NCI-H1436 (cell line): Measurements from ENCODE around the gene IL18BP.

Source experiments
- DNase-seq: peaks from one replicate; lab custom pipeline; 2025; lab: John Stamatoyannopoulos, UW

IL18BP gene

DNA sequence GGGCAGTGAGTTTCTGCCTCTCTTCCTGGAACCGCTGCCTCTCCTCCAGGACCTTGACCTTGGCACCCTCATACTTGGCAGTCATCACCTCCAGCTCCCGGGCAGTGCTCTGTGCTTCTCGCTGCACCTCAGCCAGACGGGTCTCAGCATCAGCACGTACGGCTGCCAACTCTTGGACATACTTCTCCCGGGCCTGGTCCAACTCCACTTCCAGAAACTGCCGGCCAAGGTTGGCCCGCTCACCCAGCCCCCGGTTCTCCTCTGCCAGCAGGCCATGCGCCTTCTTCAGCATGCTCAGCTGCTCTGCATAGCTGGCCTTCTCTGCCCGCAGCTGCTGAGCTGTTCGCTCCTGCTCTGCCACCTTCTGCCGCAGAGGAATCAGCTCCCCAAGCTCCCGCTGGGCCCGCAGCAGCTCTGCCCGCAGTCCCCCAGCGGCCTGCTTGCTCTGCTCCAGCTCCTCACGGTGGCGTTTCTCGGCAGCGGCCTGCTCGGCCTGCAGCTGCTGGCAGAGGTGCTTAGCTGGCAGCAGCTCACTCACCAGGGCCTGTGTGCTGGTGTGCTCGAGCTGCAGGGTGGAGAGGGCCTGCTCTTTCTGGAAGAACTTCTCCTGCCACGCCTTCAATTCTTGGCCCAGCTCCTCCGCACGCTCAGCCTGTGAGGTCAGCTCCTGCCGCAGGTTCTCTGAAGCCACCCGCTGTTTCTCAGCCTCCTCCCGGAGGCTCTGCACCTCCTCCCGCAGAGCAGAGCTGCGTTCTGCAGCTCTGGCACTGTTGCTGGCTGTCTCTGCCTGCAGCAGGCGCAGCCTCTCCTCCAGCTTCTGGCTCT is 14.4 kb downstream of the IL18BP start:
- no peak for DNase-seq

DNA sequence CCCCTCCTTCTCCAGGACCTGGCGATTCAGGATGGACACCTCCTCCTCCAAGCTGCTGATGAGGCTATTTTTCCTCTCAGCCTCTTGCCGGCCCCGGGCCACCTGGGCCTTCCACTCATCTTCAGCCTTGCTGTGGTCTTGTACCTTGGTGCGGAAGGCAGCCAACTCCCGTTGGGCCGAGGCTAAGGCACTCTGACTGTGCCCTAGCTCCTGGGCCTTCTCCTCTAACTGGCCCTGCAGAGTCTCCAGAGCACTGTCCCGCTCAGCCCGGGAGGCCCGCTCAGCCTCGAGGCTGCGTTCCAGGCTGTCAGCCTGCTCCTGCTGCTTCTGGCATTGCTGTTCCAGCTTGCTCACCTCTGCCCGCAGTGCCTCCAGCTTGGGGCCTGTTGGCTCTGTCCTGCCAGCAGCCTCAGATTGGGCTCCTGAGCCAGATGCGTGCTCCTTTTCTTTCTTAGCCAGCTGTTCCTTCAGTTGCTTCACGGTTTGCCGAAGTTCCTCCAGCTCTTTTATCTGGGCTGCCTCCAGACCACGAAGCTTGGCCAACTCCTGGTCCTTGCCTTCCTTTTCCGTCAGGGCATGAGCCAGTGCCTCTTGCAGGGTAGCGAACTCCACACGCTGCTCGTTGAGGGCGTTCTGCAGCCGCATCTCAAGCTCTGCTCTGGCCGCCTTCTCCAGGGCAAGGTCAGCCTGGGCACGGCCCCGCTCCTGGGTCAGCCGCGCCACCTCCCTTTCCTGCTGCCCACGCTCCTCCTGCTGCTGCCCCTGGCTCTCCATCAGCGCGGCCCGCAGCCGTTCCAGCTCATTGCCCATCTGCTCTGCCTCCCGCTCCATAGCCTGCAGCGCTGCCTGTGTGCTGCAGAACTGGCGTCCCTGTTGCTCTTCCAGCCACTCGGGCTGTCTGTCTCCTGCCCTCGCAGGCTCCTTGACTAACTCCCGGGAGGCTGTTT is 15.3 kb downstream of the IL18BP start:
- DNase-seq, result no peak

DNA sequence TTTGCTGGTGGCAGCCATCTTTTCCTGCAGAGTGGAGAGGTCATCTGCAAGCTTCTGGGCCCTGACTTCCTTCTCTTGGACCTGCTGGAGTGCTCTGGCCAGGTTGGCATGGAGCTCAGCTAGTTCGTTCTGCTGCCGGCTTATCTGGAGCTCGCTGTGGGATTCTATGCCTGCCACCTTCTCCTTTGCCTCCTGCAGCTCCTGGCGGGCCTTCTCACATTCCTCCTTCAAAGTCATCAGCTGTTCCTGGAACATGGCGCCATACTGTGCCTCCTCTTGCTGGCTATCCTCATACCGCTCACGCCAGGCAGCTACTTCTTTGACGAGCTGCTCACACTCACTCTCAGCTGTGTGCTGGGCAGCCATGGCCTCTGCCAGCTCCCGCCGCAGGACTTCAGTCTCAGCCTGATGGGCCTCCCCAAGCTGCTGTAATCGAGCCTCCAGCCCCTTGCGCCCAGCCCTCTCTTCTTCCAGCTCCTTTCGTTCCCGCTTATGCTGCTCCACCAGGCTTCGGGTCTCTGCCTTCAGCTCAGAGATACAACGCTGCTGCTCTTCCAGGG is 16.1 kb downstream of the IL18BP start:
- no peak for DNase-seq

DNA sequence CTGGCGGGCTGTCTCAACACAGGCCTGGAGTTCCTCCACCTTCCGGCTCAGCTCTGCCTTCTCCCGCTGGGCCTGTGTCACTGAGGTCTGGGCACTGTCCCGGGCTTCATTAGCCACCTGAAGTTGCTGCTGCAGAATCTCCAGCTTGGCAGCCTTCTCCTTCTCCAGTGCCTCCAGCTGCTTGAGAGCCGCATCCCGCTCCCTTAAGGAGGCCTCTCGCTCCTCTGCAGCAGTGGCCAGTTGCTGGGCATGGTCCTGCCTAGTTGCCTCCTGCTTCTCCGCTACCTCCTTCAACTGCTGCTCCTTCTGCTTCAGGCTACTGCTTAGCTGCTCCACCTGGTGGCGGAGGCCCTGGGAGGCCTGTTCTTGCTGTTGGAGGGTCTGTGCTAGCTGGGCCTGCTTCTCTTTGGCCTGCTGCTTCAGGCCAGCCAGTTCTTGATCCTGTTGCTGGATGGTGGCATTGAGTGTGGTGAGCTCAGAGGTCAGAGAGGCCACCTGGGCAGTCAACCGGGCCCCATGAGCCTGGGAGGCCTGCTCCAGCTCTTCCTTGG is 16.9 kb downstream of the IL18BP start:
- no peak for DNase-seq

DNA sequence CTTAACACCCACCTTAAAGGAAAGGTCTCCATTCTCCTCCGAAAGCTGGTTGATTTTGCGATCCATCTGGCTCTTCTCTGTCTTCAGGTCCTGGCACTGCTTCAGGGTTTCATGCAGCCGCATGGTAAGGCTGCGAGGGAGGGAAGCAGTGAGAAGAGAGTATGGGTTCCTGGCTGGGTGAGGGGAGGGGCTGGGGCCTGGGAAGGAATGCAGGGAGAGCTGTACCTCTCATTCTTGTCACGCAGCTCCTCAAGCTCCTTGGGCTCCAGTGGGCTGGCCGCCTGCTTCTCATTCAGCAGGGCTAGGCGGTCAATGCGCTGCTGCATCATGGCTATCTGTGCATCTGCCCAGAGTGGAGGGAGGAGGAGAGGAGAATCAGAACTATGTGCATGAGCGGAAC is 19.5 kb downstream of the IL18BP start:
- no peak for DNase-seq

DNA sequence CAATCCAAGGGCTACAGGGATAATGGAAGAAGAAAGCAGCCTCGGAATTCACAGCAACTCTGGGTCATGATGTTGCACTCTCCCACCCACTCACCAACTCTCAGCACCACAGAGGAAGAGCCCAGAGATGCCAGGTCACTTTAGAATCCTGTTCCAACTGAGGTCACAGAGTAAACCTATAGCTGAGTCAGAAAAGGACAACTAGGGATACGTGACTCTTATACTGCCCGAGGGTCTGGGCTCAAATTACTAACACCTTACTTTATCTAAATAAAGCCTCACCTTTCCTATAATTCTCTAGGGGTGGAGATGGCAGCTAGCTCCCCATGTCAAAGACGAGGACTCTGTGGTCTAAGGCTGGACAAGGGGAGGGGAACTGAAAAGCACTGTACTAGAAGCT is 24.6 kb downstream of the IL18BP start:
- no peak for DNase-seq

DNA sequence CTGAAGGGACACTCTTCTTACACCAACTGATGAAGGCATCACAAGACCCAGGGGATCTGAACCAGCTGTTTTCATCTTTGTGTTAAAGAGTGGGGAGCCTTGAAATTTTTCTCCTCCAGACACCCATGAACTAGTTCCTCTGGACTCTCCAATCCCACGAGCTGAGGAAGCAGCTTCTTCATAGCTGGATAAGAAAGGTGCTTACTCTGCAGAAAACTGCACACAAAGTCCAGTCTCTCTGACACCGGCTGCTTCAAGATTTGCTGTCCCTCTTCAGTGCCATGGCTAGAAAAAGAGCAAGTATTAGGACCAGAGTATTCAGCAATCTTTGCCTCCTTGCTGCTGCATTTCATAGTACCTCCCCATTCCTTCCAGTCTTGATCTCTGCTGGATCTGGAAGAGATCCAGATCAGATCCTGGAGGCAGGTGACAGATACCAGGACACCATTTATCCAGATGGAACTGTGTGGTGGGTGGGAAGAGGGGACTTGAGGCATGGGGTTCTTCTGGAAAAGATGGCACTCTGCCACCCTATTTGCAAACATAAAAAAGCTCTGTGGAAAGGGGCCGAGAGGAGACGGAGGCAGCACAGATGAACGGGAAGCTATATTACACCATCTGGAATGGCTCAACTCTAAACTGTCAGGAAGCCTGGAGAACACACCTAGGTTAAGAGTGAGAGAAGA is 25.5 kb downstream of the IL18BP start:
- DNase-seq, result no peak

DNA sequence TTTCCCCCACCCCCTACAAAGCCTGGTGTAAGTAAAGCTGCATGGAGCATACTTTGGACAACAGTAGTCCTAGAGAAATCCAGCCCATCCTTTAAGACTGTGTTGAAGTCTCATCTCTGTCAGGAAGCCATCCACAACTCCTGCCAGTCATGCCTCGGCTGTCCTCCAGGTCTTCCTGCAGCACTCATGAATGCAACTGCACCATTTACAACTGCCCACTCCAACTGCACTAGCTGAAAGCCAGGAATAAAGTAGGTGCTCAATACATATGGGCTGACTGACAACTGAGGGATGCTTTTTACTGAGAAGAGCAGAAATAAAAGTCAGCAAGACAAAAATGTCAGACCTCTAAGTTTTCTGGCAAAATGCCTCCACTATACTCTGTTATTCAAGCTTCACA is 27.4 kb downstream of the IL18BP start:
- no peak for DNase-seq

DNA sequence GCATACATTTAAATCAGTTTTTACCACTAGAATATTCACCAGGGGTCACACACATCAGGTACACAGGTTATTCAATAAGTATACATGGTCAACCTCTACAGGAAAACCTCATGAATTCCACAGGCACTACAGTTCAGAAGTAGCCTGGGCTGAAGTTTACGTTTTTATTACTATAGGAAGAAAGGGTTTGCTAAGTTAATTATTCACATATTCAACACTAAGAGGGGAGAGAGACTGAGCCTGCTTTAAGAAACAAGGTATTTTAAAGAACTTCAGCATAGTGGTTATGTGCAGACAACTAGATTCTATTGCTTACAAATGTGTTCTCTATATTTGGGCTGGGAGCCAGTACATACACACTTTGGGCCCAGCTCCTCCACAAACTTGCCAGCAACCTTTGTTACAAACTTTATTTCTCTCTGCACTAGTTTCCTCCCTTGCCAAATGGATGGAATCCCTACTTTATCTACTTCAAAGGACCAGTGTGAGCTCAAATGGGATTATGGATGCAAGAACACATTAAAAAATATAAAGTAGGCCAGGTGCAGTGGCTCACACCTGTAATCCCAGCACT is 31.9 kb downstream of the IL18BP start:
- no peak for DNase-seq

DNA sequence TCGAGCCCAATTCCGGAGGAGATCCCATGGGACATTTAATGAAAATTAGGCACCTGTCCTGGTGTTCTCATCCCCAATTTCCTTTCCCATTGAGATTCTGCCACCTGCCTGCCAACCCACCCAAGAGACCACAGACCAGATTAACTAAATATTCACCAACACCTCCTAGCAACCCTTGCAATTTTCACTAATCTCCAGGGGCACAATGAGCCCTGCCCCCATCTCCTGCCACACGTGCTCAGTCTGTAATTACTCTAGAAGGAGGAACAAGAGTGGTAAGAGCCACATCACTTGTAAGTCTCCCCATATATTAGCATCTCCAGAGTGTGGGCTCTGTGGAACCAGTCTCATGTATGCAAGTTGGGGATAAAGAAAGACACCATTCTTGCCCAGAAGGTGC is 38.0 kb downstream of the IL18BP start:
- DNase-seq, result peak; percentile 75

DNA sequence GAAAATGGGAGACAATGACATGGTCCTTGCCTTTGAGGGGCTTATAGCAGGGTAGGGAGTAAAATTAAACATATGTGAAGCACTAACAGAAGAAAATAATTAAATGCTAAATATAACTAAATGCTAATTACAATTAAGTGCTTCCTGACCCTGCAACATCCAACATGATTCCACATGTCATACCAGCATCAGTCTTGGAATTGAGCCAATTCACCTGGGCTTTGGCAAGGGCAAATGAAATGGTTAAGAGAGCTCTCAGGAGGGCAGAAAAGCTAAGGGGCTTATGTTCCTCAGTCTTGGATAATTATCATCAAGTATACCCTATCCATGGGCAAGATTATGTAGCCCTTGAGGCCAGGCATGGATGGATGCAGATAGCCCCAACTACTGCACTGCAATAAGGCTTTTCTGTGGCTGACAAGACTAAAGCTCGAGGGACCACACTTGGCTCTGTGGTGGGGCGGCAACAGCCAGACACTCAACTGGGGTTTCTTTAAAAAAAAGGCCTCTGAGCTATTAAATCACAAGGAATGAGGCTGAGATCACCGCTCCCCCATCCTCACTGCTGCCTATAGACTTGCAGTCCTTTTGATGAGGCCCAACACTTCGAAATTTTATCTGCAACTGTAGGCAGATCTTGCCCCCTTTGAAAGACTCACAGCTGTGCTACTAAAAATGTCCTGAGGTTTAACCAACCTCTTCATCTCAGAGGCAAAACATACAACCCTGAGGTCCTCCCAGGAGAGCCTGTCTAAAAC is 39.0 kb downstream of the IL18BP start:
- peak; percentile 65 for DNase-seq

DNA sequence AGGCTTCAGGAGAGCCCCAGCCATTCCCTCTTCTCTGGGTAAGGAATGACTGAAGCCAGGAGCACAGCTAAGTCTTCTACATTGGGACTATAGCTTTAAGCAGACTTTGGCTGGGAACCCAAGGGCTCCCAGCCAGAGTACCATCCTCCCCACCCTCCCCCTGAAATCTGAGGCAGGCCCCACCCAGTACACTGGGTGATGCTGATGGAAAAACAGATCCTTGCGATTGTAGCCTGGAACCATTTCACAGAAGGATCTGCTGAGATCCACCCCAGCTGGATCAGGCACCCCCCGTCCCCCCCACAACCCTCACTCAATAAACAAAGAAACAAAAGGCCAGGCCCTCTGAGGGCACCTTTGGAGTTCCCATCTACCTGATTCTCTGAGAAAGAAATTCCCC is 39.8 kb downstream of the IL18BP start:
- DNase-seq, result no peak

DNA sequence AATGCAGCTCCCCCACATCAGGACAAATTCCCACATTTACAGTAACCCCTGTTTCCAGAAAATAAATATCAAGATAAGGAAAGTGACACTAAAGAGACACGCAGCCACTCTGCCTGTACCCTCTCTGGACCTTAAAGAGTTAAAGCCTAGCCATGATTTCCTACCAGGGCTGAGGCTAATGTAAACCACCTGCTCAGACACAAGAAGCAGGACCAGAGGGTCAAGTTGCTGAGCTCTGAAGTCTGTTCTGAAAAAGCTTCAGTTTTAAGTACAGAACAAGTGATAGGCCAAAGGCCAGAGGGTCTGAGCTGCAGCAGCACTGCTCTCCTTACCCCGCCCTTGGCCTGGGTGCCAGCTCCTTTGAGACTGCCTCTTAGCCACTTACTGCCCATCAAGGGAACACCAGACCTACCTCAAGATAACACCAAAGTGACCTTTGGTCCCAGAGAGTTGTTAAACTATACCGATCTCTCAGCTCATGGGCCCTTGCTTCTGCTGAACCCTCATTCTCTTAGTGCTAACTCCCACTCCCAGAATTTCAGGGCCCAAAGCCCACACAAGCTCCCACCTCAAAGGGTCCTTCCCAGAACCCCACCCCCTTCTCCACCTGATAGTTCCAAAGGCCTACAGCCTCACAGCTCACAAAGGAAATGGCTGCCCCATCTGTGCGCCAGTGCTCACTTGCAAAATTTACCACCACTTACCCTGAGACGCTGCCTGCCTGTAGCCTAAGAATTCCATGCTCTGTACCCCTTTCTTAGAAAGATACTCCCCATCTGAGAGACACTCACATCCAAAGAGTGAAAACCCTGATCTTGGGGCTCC is 40.5 kb downstream of the IL18BP start:
- no peak for DNase-seq

DNA sequence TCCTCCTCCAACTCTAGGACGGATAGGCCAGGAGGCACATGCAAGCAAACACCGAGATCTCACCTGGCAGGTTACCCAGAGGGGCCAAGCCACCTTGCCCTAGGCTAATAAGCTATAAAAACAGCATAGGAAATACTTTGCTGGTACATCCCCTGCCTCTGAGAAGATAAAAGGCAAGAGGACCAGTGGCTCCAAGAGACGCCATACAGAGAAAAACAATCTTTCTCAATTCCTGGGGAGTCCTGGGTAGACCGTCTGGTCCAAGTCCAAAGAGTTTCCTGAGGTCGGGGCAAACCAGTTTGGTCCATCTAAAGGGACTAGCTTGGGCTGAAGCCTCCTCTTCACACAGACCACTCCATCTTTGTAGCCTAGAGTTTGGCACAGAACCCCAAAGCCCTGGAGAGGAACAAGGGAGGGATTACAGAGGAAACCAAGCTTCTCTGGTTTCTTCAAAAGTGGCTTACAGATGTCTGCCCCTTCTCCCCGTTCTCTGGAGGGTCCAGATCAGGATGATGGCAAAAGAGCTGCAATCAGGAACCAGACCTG is 41.2 kb downstream of the IL18BP start:
- DNase-seq, result no peak

DNA sequence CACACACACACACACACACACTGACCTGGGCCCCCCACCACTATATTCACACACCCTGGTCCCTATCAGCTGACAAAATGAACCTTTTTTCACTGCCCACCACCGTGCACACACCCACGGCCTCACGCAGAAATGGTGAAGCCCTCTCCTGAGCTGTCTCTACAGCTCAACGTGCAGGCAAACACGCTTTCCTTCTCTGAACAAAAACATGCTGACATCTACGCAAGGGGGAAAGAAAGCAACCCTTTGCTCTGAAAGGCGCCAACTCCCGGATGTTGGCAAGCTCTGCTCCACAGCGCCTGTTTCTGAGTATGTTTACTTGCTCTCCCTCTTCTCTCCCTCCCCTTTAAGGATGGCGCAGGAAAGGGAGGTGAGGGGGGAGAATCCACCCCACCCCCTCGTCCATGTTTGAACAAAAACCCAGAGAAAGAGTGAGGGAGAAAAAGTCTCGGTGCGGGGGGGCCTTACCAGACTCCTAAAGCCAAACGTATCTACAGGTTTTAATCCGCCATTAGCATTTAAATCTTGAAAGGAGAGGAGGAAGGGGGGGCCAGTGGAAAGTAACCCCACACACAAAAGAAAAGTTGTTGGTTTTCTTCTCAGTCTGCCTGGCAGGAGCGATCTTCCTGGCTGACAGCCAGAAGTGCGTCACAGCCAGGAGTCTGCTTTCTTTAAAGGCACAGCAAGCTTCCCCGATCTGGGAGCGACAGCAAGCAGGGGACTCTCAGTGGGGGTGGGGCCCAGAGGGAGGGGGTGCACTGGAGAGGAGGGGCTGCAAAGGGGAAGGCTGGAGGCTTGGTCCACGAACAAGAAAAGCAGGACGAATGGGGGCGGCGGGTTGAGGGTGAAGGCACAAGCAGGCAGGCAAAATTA is 42.0 kb downstream of the IL18BP start:
- peak; percentile 84 for DNase-seq

DNA sequence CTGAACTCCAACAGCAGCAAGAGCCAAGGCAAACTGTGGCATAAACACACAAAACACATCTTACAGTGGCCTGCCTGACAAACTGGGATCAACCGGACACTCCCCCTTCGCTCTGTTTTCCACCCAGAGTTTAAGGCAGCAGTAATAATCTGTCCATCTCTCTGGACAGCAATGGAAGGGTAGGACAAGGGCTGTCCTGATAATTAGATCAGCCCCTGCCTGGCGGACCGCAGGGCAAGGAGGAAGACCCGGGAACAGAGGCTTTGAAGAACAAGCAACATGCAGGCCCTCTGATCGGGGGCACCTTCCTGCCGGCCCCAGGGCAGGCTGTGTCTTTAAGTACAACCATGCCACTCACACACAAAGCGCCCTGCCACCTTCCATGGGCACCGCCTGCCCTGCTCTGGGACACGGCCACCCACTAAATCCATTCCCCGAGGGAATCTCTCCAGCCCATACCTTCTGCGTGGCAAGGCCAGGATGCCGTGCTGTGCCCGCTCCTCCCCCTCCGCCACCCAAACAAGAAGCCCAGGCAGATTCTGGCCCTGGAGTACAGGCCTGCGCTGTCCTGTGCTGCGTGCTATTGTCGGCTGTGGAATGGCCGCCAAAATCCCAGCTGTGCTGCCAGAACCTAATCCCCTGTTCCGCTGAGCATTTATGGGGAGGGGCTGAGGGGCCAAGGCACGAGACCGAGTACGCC is 42.8 kb downstream of the IL18BP start:
- peak; percentile 55 for DNase-seq

DNA sequence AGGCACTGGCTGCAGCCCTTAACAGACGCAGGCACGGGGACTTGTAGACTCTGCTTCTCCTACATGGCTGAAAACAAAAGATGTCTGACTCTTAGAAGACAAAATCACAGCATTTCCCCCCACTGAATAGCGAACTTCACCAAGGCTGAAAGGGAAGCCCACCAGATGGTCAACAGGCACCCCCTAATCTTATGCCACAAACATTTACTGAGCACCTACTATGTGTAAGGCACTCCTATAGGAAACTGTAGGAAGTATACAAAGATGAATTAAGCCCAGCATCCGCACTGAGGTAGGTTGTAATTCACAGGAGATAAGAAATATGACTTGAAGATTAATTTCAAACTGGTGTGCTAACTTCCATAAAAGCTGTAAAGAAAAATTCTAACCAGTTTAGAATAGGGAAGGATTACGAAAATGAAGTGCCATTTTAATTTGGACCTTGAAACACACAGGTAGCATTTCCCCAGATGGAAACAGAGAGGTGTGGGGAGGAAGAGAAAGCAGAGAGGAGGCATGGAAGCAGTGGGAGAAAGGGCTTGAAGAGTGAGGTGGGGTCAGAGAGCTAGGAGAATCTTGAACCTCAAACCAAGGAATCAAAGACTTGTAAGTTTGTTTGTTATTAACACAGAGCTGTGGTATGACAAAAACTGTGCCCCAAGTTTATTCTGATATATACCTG is 43.5 kb downstream of the IL18BP start:
- DNase-seq, result no peak
